Stimulated activated CD4-positive, alpha-beta T cell treated with anti-CD3 and anti-CD28 coated beads, TNF-alpha, amount 100 ng/mL, for 48 hours (primary cell): ENCODE data around the gene ARHGAP11A.

Source experiments
- DNase-seq, 3 donors: peaks; one replicate each; pipeline ENCODE4 v3.0.0-alpha.2; 2020; ENCODE audit warnings: low read depth in 3 of 3

ARHGAP11A gene

DNA sequence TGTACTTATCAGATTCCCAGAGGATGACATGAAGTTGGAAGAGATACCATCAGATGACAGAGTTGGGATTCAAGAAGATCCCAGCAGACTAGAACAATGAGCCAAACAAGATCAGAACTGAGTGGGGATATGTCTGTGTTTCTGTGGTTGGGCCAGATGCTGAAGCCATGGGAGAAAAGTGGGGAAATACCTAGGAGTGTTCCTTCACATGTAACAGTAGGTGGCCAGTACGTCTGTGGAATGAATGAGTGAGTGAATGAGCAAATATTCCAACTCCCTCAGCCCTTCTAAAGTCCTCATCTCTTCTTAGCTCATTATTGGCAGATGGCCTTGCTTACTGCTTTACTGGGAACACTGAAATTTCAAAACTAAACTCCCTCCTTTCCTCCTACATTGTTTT lies 70.3 kb downstream of the ARHGAP11A start:
- no peak for DNase-seq

DNA sequence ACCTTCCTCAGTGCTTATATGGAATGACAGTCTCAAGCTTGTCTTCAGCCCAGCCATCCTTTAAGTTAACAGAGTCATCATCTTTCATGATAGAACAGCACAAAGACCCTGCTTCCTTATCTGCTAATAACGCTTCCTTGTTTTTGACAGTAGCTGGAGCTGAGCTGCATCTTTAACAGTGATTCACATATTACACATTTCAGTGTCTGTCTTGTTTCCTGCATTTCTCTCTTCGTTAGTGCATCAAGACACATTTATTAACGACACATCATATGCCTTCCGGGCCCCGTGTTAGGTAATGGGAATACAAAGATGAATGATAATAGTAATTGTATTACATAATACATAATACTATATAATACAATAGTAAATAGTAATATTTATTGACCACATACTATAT lies 72.3 kb downstream of the ARHGAP11A start:
- DNase-seq = no peak

DNA sequence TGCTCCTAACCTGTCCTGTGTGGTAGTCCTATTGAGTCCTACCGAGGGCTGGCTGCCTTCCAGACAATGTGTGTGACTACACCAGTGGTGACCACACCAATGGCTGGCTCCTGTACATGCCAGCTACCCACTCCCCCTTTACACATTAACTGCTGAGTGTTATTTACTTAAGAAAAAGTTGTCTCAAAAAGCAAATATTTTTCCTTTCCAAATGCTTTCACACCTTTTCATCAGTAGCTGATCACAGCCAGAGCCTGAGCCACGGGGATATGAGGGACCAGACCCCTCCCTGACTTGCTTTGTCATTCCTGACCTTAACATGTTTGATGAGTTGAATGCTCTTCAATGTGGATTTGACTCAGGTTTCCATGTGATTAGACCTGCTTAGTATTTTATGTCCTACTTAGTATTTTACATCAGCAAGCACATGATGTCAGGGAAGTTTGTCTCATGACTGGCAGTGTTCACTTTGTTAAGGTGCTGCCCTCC lies 72.9 kb downstream of the ARHGAP11A start:
- DNase-seq = no peak
